ENCODE results near the gene SULT1A2. TPM values are rescaled to one million over a fixed set of nuclear protein-coding genes. Genes with fewer than 3 reads are reported as not detected.

SULT1A2 gene
- total and polyA plus RNA-seq, 2 of the 4 experiments (the other 2 are of a cell fraction) = 0.09 TPM; not detected in 1

DNA sequence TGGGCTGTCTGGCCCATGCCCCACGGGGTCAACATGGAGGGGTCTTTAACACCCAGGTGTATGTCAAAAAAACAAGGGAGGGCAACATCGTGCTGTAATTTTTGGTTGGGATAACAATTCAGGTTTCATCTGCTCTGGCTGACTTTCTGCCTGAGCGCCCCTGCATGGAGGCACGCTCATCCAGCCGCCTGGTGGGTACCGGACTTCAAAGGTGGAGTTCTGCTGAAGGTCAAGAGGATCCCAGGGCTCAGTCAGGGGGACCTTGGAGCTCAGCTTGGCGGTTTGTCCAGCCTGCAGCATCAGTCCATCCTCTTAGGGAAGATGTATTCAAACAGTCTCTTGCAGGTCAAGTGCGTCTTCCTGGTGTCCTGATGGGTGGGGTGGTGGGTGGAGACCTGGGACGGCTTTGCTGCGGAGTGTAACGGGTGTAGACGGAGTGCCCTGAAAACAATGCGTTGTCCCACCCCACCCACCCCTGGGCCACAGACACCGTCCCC, 48.5 kb downstream of the SULT1A2 start (continued):
- TF ChIP-seq RAD21 (IDR thresholded peaks at IDR 0.05; ENCODE audit: low read length) (no peak), CHD1 (IDR thresholded peaks at IDR 0.05; ENCODE audit: low read depth, low read length) (no peak), FOS (IDR thresholded peaks at IDR 0.05; ENCODE audit: low read depth, low read length) (no peak), POLR2A (IDR thresholded peaks at IDR 0.05; ENCODE audit: low read depth, low read length) (no peak), RCOR1 (IDR thresholded peaks at IDR 0.05; ENCODE audit: insufficient replicate concordance, low read length) (no peak)

DNA sequence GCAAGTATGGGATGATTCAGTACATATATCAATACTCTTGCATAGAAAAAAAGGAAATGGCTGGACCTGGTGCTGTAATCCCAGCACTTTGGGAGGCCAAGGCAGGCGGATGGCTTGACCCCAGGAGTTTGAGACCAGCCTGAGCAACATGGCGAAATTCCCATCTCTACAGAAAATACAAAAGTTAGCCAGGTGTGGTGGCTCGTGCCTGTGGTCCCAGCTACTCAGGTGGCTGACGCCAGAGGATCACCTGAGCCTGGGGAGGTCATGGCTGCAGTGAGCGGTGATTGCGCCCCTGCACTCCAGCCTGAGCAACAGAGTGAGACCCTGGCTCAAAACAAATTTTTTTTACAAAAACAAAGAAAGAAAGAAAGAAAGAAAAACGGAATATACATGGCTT, 50.2 kb downstream of the SULT1A2 start:
- H3K23ac ChIP-seq (ENCODE audit: low read depth, low read length) = no peak overlapping the region
- no peak overlapping the region for H3K27ac ChIP-seq (ENCODE audit: insufficient read depth, low read length)
- ChIA-PET CTCF (no interaction called here), POLR2A (ENCODE audit: unreplicated experiment) (no interaction called here)
- no peak overlapping the region for H3K56ac ChIP-seq (ENCODE audit: extremely low read depth, insufficient read depth, low read length)
- H2BK120ac ChIP-seq (ENCODE audit: low read depth, low read length) = no peak overlapping the region
- no peaks in the 10 kb centered on the region for H3K36me3 ChIP-seq (ENCODE audit: control insufficient read depth, insufficient read depth, low read length)
- no peak overlapping the region for H4K91ac ChIP-seq (ENCODE audit: insufficient read depth, low read depth, low read length)
- no peak for TF ChIP-seq MAZ (IDR thresholded peaks at IDR 0.05; ENCODE audit: borderline replicate concordance, low read depth, low read length)
- TF ChIP-seq POLR2A (IDR thresholded peaks at IDR 0.05; ENCODE audit: low read depth, low read length) = no peak
- no peak for TF ChIP-seq FOS (IDR thresholded peaks at IDR 0.05; ENCODE audit: low read depth, low read length)
- no peak for TF ChIP-seq RFX5 (IDR thresholded peaks at IDR 0.05; ENCODE audit: low read depth, low read length)
- no peak for TF ChIP-seq RCOR1 (IDR thresholded peaks at IDR 0.05; ENCODE audit: insufficient replicate concordance, low read length)
- TF ChIP-seq CHD1 (IDR thresholded peaks at IDR 0.05; ENCODE audit: low read depth, low read length) = no peak
- no peak for TF ChIP-seq CEBPB (IDR thresholded peaks at IDR 0.05; ENCODE audit: low read depth, low read length)
- TF ChIP-seq, protein P1, sequence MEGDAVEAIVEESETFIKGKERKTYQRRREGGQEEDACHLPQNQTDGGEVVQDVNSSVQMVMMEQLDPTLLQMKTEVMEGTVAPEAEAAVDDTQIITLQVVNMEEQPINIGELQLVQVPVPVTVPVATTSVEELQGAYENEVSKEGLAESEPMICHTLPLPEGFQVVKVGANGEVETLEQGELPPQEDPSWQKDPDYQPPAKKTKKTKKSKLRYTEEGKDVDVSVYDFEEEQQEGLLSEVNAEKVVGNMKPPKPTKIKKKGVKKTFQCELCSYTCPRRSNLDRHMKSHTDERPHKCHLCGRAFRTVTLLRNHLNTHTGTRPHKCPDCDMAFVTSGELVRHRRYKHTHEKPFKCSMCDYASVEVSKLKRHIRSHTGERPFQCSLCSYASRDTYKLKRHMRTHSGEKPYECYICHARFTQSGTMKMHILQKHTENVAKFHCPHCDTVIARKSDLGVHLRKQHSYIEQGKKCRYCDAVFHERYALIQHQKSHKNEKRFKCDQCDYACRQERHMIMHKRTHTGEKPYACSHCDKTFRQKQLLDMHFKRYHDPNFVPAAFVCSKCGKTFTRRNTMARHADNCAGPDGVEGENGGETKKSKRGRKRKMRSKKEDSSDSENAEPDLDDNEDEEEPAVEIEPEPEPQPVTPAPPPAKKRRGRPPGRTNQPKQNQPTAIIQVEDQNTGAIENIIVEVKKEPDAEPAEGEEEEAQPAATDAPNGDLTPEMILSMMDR (conservative IDR thresholded peaks at IDR 0.05; ENCODE audit: low read depth, low read length) = no peak
- TF ChIP-seq, protein P2, sequence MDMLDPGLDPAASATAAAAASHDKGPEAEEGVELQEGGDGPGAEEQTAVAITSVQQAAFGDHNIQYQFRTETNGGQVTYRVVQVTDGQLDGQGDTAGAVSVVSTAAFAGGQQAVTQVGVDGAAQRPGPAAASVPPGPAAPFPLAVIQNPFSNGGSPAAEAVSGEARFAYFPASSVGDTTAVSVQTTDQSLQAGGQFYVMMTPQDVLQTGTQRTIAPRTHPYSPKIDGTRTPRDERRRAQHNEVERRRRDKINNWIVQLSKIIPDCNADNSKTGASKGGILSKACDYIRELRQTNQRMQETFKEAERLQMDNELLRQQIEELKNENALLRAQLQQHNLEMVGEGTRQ (IDR thresholded peaks at IDR 0.05; ENCODE audit: low read depth, low read length) = no peak
- TF ChIP-seq MXI1 (IDR thresholded peaks at IDR 0.05; ENCODE audit: borderline replicate concordance, low read depth, low read length) = no peak
- no peak for TF ChIP-seq BHLHE40 (IDR thresholded peaks at IDR 0.05; ENCODE audit: low read depth, low read length)
- TF ChIP-seq, protein P3, sequence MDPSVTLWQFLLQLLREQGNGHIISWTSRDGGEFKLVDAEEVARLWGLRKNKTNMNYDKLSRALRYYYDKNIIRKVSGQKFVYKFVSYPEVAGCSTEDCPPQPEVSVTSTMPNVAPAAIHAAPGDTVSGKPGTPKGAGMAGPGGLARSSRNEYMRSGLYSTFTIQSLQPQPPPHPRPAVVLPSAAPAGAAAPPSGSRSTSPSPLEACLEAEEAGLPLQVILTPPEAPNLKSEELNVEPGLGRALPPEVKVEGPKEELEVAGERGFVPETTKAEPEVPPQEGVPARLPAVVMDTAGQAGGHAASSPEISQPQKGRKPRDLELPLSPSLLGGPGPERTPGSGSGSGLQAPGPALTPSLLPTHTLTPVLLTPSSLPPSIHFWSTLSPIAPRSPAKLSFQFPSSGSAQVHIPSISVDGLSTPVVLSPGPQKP (IDR thresholded peaks at IDR 0.05; ENCODE audit: borderline replicate concordance, low read depth, low read length) = no peak
- H4K20me1 ChIP-seq (ENCODE audit: insufficient read depth, low read length) = no peaks in the 10 kb centered on the region
- H2BK15ac ChIP-seq (ENCODE audit: low read depth, low read length) = no peak overlapping the region
- no peak overlapping the region for H2BK20ac ChIP-seq (ENCODE audit: low read depth, low read length)
- H4K5ac ChIP-seq (ENCODE audit: low read depth, low read length) = no peak overlapping the region
- H3K18ac ChIP-seq (ENCODE audit: low read depth, low read length) = no peak overlapping the region
- peaks cover 7% of the 10 kb centered on the region for H3K27me3 ChIP-seq (ENCODE audit: control insufficient read depth, insufficient read depth, low read length)
- BruUV-seq (replicated peaks) = no TSS peak
- in situ Hi-C loops (cut with MboI; ENCODE audit: low sequenced_read_pairs) (loop anchor here (10.0 kb wide), 1 partner anchor 222 kb away; no protein-coding TSS in a partner anchor), dilution Hi-C loops (cut with HindIII; ENCODE audit: low sequenced_read_pairs, unreplicated experiment) (no loop called here), intact Hi-C loops (cut with micrococcal nuclease) (loop anchor here (2.0 kb wide), 1 partner anchor 274 kb away; no protein-coding TSS in a partner anchor)
- H3K9me3 ChIP-seq (ENCODE audit: control insufficient read depth, insufficient read depth, low read length) = no peaks in the 10 kb centered on the region
- H3K79me1 ChIP-seq (ENCODE audit: low read depth in 1 of 2, low read length in 2 of 2) = no peaks in the 10 kb centered on the region
- ATAC-seq (ENCODE audit: low read depth) (no peak), DNase-seq (no peak)
- WGBS, 2 experiments (ENCODE audit: extremely low coverage in 2 of 2, insufficient read length in 1 of 2) = 60% methylated on average over 1 of the region's 7 CpGs; no CpG with 5 or more reads in 1 of the 2 experiments
- H3K14ac ChIP-seq (replicated peaks; ENCODE audit: low read depth, low read length) = no peak overlapping the region
- H2AK9ac ChIP-seq (replicated peaks; ENCODE audit: low read depth, low read length, poor library complexity) = no peak overlapping the region
- no peak overlapping the region for H2AFZ ChIP-seq (replicated peaks; ENCODE audit: low read length, poor library complexity)
- H3K9ac ChIP-seq (ENCODE audit: low read depth, low read length) = no peak overlapping the region
- H4K8ac ChIP-seq (ENCODE audit: low read depth in 2 of 2, low read length in 2 of 2) = no peak overlapping the region
- H3K4ac ChIP-seq (ENCODE audit: low read depth, low read length) = no peak overlapping the region
- no peak overlapping the region for H2BK5ac ChIP-seq (ENCODE audit: low read depth, low read length, poor library complexity, severe bottlenecking)
- no peak overlapping the region for H3K4me2 ChIP-seq (ENCODE audit: low read depth, low read length)
- no peak overlapping the region for H2AK5ac ChIP-seq (ENCODE audit: low read depth, low read length)
- no peaks in the 10 kb centered on the region for H3K9me1 ChIP-seq (ENCODE audit: insufficient read depth, low read length)
- no peaks in the 10 kb centered on the region for H3K4me1 ChIP-seq (ENCODE audit: control insufficient read depth, insufficient read depth, low read length)
- H3K4me3 ChIP-seq (ENCODE audit: insufficient read depth, low read depth, low read length) = no peak overlapping the region

All from IMR-90 (cell line).